Thyroid gland (tissue), 4 donors: ENCODE results near the gene SERPINA5. TPM values are rescaled to one million over a fixed set of nuclear protein-coding genes. Genes with fewer than 3 reads are reported as not detected.
"Not testable (repeated sequence)": the region's sequence is repeated elsewhere in the genome, so short reads cannot be mapped to it uniquely, and the experiment has no call there.

Experiments
- DNase-seq, 2 donors: peaks; one replicate each; pipeline ENCODE4 v3.0.0-alpha.2; 2019
- H3K27ac ChIP-seq, 3 donors: fragments of 200-600 bp; sonication (generic); 1 replicate in 2 of 3; 2 replicates in 1 of 3; pipeline ENCODE4 v1.5.1; 2016 to 2019; ENCODE audit warnings: mild to moderate bottlenecking in 1 of 3, moderate library complexity in 1 of 3
- H3K27me3 ChIP-seq: fragments of 200-600 bp; sonication (generic); one replicate; pipeline ENCODE4 v1.5.1; 2019
- H3K36me3 ChIP-seq, 2 donors: fragments of 200-600 bp; sonication (generic); one replicate each; pipeline ENCODE4 v1.5.1; 2016 to 2019
- H3K4me1 ChIP-seq, 2 donors: fragments of 200-600 bp; sonication (generic); one replicate each; pipeline ENCODE4 v1.5.1; 2017 to 2019
- H3K4me3 ChIP-seq, 3 donors: fragments of 200-600 bp; sonication (generic); replicated peaks in 1 of 3; 1 replicate in 2 of 3; 2 replicates in 1 of 3; pipeline ENCODE4 v1.5.1; 2016; ENCODE audit warnings: mild to moderate bottlenecking in 1 of 3
- H3K9me3 ChIP-seq: fragments of 200-600 bp; sonication (generic); one replicate; pipeline ENCODE4 v1.5.1; 2017
- POLR2A ChIP-seq, 2 donors: fragments of 450-650 bp; IDR thresholded peaks; one replicate each; pipeline ENCODE4 v1.6.1; 2017; ENCODE audit warnings: antibody characterized with exemption in 2 of 2, mild to moderate bottlenecking in 2 of 2, moderate library complexity in 1 of 2
- WGBS, 2 donors: methylation state at CpG; one replicate each; pipeline ENCODE4 v1.1.5; 2017; 5-methylcytosine and 5-hydroxymethylcytosine counted together
- intact Hi-C: fragments of 100-400 bp; cut with DNase I; formaldehyde crosslinking; loops from one replicate; pipeline ENCODE4 v1.15.1; 2023
- total RNA-seq, 4 donors: library from RNA; depleted of rRNA; stranded (reverse); fragments of >200 nt; gene quantifications; one replicate each; pipeline ENCODE4 v1.2.3, GENCODE V29; 2016
- TF ChIP-seq, protein P1 (sequence below), 6 experiments: fragments of 200-600 bp in 3 of 6; fragments of 450-650 bp in 3 of 6; sonication (generic) in 3 of 6; IDR thresholded peaks; one replicate each; pipeline ENCODE4 v1.5.1; 2016 to 2019; ENCODE audit warnings: antibody characterized with exemption in 6 of 6, mild to moderate bottlenecking in 2 of 6, inconsistent platforms in 1 of 6, moderate library complexity in 1 of 6

SERPINA5 gene
- total RNA-seq, 4 donors from 2014 or later = 1.3 to 6.6 (median 2.9) TPM

GRCh38 chr14:94574336-94574735 lies 6.9 kb upstream of the SERPINA5 start:
- Histone ChIP-seq H3K27me3 (no peaks in the 10 kb centered on the region), H3K27ac (no peak overlapping the region), H3K36me3 (no peaks in the 10 kb centered on the region), H3K4me3 (no peak overlapping the region), H3K9me3 (no peaks in the 10 kb centered on the region), H3K4me1 (no peaks in the 10 kb centered on the region)
- no peak for TF ChIP-seq POLR2A (IDR thresholded peaks at IDR 0.05)
- TF ChIP-seq, protein P1, sequence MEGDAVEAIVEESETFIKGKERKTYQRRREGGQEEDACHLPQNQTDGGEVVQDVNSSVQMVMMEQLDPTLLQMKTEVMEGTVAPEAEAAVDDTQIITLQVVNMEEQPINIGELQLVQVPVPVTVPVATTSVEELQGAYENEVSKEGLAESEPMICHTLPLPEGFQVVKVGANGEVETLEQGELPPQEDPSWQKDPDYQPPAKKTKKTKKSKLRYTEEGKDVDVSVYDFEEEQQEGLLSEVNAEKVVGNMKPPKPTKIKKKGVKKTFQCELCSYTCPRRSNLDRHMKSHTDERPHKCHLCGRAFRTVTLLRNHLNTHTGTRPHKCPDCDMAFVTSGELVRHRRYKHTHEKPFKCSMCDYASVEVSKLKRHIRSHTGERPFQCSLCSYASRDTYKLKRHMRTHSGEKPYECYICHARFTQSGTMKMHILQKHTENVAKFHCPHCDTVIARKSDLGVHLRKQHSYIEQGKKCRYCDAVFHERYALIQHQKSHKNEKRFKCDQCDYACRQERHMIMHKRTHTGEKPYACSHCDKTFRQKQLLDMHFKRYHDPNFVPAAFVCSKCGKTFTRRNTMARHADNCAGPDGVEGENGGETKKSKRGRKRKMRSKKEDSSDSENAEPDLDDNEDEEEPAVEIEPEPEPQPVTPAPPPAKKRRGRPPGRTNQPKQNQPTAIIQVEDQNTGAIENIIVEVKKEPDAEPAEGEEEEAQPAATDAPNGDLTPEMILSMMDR (IDR thresholded peaks at IDR 0.05) = no peak
- intact Hi-C loops = no loop called here
- no peak for DNase-seq
- 80 to 93% methylated on average over 3 of the region's 3 CpGs for WGBS, 2 donors

GRCh38 chr14:94575730-94576585 lies 5.3 kb upstream of the SERPINA5 start:
- Histone ChIP-seq H3K4me1 (peaks cover 0 to 6% of the 10 kb centered on the region in 2 donors), H3K9me3 (no peaks in the 10 kb centered on the region), H3K4me3 (no peak overlapping the region), H3K36me3 (no peaks in the 10 kb centered on the region), H3K27ac (no peak overlapping the region), H3K27me3 (no peaks in the 10 kb centered on the region)
- TF ChIP-seq, protein P1 (IDR thresholded peaks at IDR 0.05) = no peak
- TF ChIP-seq POLR2A (IDR thresholded peaks at IDR 0.05) = no peak
- intact Hi-C loops = no loop called here
- no peak for DNase-seq
- 69 to 79% methylated on average over 4 to 5 of the region's 5 CpGs for WGBS, 2 donors

- intact Hi-C loops, H3K27ac ChIP-seq, H3K36me3 ChIP-seq, H3K27me3 ChIP-seq, H3K9me3 ChIP-seq, DNase-seq, H3K4me3 ChIP-seq: not testable (repeated sequence)
- H3K4me1 ChIP-seq = peaks cover 0 to 11% of the 10 kb centered on the region in 2 donors
These were observed 3.8 kb upstream of the SERPINA5 start for GRCh38 chr14:94577472-94577871.

GRCh38 chr14:94578712-94579111 lies 2.5 kb upstream of the SERPINA5 start:
- DNase-seq = no peak
- Histone ChIP-seq H3K27ac (no peak overlapping the region), H3K27me3 (no peaks in the 10 kb centered on the region), H3K4me3 (no peak overlapping the region), H3K4me1 (peaks cover 0 to 11% of the 10 kb centered on the region in 2 donors), H3K9me3 (no peaks in the 10 kb centered on the region), H3K36me3 (no peaks in the 10 kb centered on the region)
- 85 to 93% methylated on average over 6 of the region's 6 CpGs for WGBS, 2 donors
- intact Hi-C loops = no loop called here
- TF ChIP-seq, protein P1 (IDR thresholded peaks at IDR 0.05) = no peak
- TF ChIP-seq POLR2A (IDR thresholded peaks at IDR 0.05) = no peak

GRCh38 chr14:94582199-94582750 lies 1.0 kb downstream of the SERPINA5 start:
- H3K27me3 ChIP-seq = no peaks in the 10 kb centered on the region
- intact Hi-C loops = no loop called here

More at GRCh38 chr14:94582199-94582750, 1.0 kb downstream of the SERPINA5 start:
- Histone ChIP-seq H3K4me1 (peaks cover 0 to 11% of the 10 kb centered on the region in 2 donors), H3K27ac (no peak overlapping the region), H3K4me3 (no peak overlapping the region), H3K9me3 (no peaks in the 10 kb centered on the region), H3K36me3 (no peaks in the 10 kb centered on the region)
- no peak for TF ChIP-seq POLR2A (IDR thresholded peaks at IDR 0.05)
- TF ChIP-seq, protein P1 (IDR thresholded peaks at IDR 0.05) = no peak
- WGBS, 2 donors = 82 to 89% methylated on average over 7 of the region's 7 CpGs
- DNase-seq = no peak
